ENCODE measurements around the gene PRR5L. TPM values are rescaled to one million over a fixed set of nuclear protein-coding genes. Genes with fewer than 3 reads are reported as not detected.

The PRR5L gene
- total and polyA plus RNA-seq, 5 donors from 2014 or later: 0.76 to 15.1 (median 1.1) TPM; not detected in 1

GRCh38 chr11:36371590-36371989 is 75.5 kb downstream of the PRR5L start:
- Histone ChIP-seq H3K27me3 (ENCODE audit: control insufficient read depth, insufficient read depth, low read length) (peaks cover 16% of the 10 kb centered on the region), H3K9me3 (ENCODE audit: control insufficient read depth in 2 of 2, low read length in 2 of 2) (no peaks in the 10 kb centered on the region), H3K4me1 (ENCODE audit: control insufficient read depth, insufficient read depth, low read length, poor library complexity, severe bottlenecking) (peaks cover 7% of the 10 kb centered on the region), H3K4me3 (ENCODE audit: low read depth, low read length) (no peak overlapping the region), H3K27ac (ENCODE audit: insufficient read depth, low read length, poor library complexity, severe bottlenecking) (no peak overlapping the region), H3K36me3 (ENCODE audit: control insufficient read depth, insufficient read depth, low read length) (no peaks in the 10 kb centered on the region)
- Mint-ChIP-seq H3K4me1 (peaks cover 0 to 10% (median 5%) of the 10 kb centered on the region in 4 donors), H3K9me3 (peaks cover 0 to 3% (median 0%) of the 10 kb centered on the region in 7 donors), H3K36me3 (no peaks in the 10 kb centered on the region), H3K27me3 (peaks cover 61% of the 10 kb centered on the region), H3K27ac (no peak overlapping the region), H3K4me3 (no peak overlapping the region)
- DNase-seq (no peak), ATAC-seq (ENCODE audit: low read depth in 2 of 2) (no peak)

- Mint-ChIP-seq H3K9me3 (peaks cover 0 to 3% (median 0%) of the 10 kb centered on the region in 7 donors), H3K4me1 (peaks cover 0 to 13% (median 5%) of the 10 kb centered on the region in 4 donors), H3K27ac (no peak overlapping the region), H3K4me3 (no peak overlapping the region), H3K36me3 (no peaks in the 10 kb centered on the region), H3K27me3 (peaks cover 59% of the 10 kb centered on the region)
- peaks cover 13% of the 10 kb centered on the region for H3K27me3 ChIP-seq (ENCODE audit: control insufficient read depth, insufficient read depth, low read length)
- H3K36me3 ChIP-seq (ENCODE audit: control insufficient read depth, insufficient read depth, low read length): no peaks in the 10 kb centered on the region
- no peaks in the 10 kb centered on the region for H3K9me3 ChIP-seq (ENCODE audit: control insufficient read depth in 2 of 2, low read length in 2 of 2)
- no peak overlapping the region for H3K4me3 ChIP-seq (ENCODE audit: low read depth, low read length)
- DNase-seq (no peak), ATAC-seq (ENCODE audit: low read depth in 2 of 2) (no peak)
- no peak overlapping the region for H3K27ac ChIP-seq (ENCODE audit: insufficient read depth, low read length, poor library complexity, severe bottlenecking)
- peaks cover 14% of the 10 kb centered on the region for H3K4me1 ChIP-seq (ENCODE audit: control insufficient read depth, insufficient read depth, low read length, poor library complexity, severe bottlenecking)
Measured at GRCh38 chr11:36372101-36372771, 76.1 kb downstream of the PRR5L start.

- Mint-ChIP-seq H3K4me3 (no peak overlapping the region), H3K27ac (no peak overlapping the region), H3K4me1 (peaks cover 0 to 22% (median 8%) of the 10 kb centered on the region in 4 donors), H3K9me3 (peaks cover 0 to 3% (median 0%) of the 10 kb centered on the region in 7 donors), H3K27me3 (peaks cover 66% of the 10 kb centered on the region), H3K36me3 (no peaks in the 10 kb centered on the region)
- Histone ChIP-seq H3K4me3 (ENCODE audit: low read depth, low read length) (no peak overlapping the region), H3K4me1 (ENCODE audit: control insufficient read depth, insufficient read depth, low read length, poor library complexity, severe bottlenecking) (peaks cover 20% of the 10 kb centered on the region), H3K9me3 (ENCODE audit: control insufficient read depth in 2 of 2, low read length in 2 of 2) (no peaks in the 10 kb centered on the region), H3K27ac (ENCODE audit: insufficient read depth, low read length, poor library complexity, severe bottlenecking) (no peak overlapping the region), H3K36me3 (ENCODE audit: control insufficient read depth, insufficient read depth, low read length) (no peaks in the 10 kb centered on the region), H3K27me3 (ENCODE audit: control insufficient read depth, insufficient read depth, low read length) (peaks cover 19% of the 10 kb centered on the region)
- DNase-seq (no peak), ATAC-seq (ENCODE audit: low read depth in 2 of 2) (no peak)
Measured at GRCh38 chr11:36373016-36374010, 77.2 kb downstream of the PRR5L start.

GRCh38 chr11:36374726-36375125 is 78.6 kb downstream of the PRR5L start:
- peaks cover 22% of the 10 kb centered on the region for H3K27me3 ChIP-seq (ENCODE audit: control insufficient read depth, insufficient read depth, low read length)
- no peaks in the 10 kb centered on the region for H3K36me3 Mint-ChIP-seq
- no peak overlapping the region for H3K27ac ChIP-seq (ENCODE audit: insufficient read depth, low read length, poor library complexity, severe bottlenecking)
- peaks cover 0 to 22% (median 9%) of the 10 kb centered on the region in 4 donors for H3K4me1 Mint-ChIP-seq
- no peaks in the 10 kb centered on the region for H3K36me3 ChIP-seq (ENCODE audit: control insufficient read depth, insufficient read depth, low read length)
- no peak for DNase-seq
- H3K4me1 ChIP-seq (ENCODE audit: control insufficient read depth, insufficient read depth, low read length, poor library complexity, severe bottlenecking): peaks cover 20% of the 10 kb centered on the region
- peaks cover 0 to 3% (median 0%) of the 10 kb centered on the region in 7 donors for H3K9me3 Mint-ChIP-seq
- H3K27ac Mint-ChIP-seq: no peak overlapping the region
- H3K27me3 Mint-ChIP-seq: peaks cover 74% of the 10 kb centered on the region
- H3K4me3 Mint-ChIP-seq: no peak overlapping the region
- no peak for ATAC-seq (ENCODE audit: low read depth in 2 of 2)
- H3K9me3 ChIP-seq (ENCODE audit: control insufficient read depth in 2 of 2, low read length in 2 of 2): no peaks in the 10 kb centered on the region
- H3K4me3 ChIP-seq (ENCODE audit: low read depth, low read length): no peak overlapping the region

GRCh38 chr11:36375353-36376008 is 79.4 kb downstream of the PRR5L start:
- Histone ChIP-seq H3K9me3 (ENCODE audit: control insufficient read depth in 2 of 2, low read length in 2 of 2) (no peaks in the 10 kb centered on the region), H3K36me3 (ENCODE audit: control insufficient read depth, insufficient read depth, low read length) (no peaks in the 10 kb centered on the region), H3K27ac (ENCODE audit: insufficient read depth, low read length, poor library complexity, severe bottlenecking) (no peak overlapping the region), H3K4me3 (ENCODE audit: low read depth, low read length) (no peak overlapping the region), H3K4me1 (ENCODE audit: control insufficient read depth, insufficient read depth, low read length, poor library complexity, severe bottlenecking) (peaks cover 20% of the 10 kb centered on the region), H3K27me3 (ENCODE audit: control insufficient read depth, insufficient read depth, low read length) (peaks cover 22% of the 10 kb centered on the region)
- ATAC-seq (ENCODE audit: low read depth in 2 of 2) (no peak), DNase-seq (no peak)
- peaks cover 82% of the 10 kb centered on the region for H3K27me3 Mint-ChIP-seq
- H3K9me3 Mint-ChIP-seq: no peaks in the 10 kb centered on the region
- H3K4me1 Mint-ChIP-seq: peaks cover 0 to 22% (median 9%) of the 10 kb centered on the region in 4 donors
- H3K36me3 Mint-ChIP-seq: no peaks in the 10 kb centered on the region
- peak overlapping the region; percentile 50 to 66 (median 55) for H3K4me3 Mint-ChIP-seq
- H3K27ac Mint-ChIP-seq: no peak overlapping the region

GRCh38 chr11:36376009-36376887 is 80.2 kb downstream of the PRR5L start:
- Mint-ChIP-seq H3K4me1 (peaks cover 0 to 22% (median 9%) of the 10 kb centered on the region in 4 donors), H3K27ac (no peak overlapping the region), H3K9me3 (no peaks in the 10 kb centered on the region), H3K36me3 (no peaks in the 10 kb centered on the region), H3K27me3 (peaks cover 86% of the 10 kb centered on the region), H3K4me3 (peak overlapping the region in 3 of 4 donors; percentile 60 to 78 (median 78))
- H3K36me3 ChIP-seq (ENCODE audit: control insufficient read depth, insufficient read depth, low read length): no peaks in the 10 kb centered on the region
- H3K4me1 ChIP-seq (ENCODE audit: control insufficient read depth, insufficient read depth, low read length, poor library complexity, severe bottlenecking): peaks cover 20% of the 10 kb centered on the region
- ATAC-seq (ENCODE audit: low read depth in 2 of 2) (no peak), DNase-seq (no peak)
- H3K4me3 ChIP-seq (ENCODE audit: low read depth, low read length): peak overlapping the region; percentile 11
- H3K9me3 ChIP-seq (ENCODE audit: control insufficient read depth in 2 of 2, low read length in 2 of 2): no peaks in the 10 kb centered on the region
- H3K27me3 ChIP-seq (ENCODE audit: control insufficient read depth, insufficient read depth, low read length): peaks cover 20% of the 10 kb centered on the region
- no peak overlapping the region for H3K27ac ChIP-seq (ENCODE audit: insufficient read depth, low read length, poor library complexity, severe bottlenecking)
